ENCODE results near the gene TCEAL4.
"Not testable (repeated sequence)": the region's sequence is repeated elsewhere in the genome, so short reads cannot be mapped to it uniquely, and the experiment has no call there.

Gene TCEAL4

DNA sequence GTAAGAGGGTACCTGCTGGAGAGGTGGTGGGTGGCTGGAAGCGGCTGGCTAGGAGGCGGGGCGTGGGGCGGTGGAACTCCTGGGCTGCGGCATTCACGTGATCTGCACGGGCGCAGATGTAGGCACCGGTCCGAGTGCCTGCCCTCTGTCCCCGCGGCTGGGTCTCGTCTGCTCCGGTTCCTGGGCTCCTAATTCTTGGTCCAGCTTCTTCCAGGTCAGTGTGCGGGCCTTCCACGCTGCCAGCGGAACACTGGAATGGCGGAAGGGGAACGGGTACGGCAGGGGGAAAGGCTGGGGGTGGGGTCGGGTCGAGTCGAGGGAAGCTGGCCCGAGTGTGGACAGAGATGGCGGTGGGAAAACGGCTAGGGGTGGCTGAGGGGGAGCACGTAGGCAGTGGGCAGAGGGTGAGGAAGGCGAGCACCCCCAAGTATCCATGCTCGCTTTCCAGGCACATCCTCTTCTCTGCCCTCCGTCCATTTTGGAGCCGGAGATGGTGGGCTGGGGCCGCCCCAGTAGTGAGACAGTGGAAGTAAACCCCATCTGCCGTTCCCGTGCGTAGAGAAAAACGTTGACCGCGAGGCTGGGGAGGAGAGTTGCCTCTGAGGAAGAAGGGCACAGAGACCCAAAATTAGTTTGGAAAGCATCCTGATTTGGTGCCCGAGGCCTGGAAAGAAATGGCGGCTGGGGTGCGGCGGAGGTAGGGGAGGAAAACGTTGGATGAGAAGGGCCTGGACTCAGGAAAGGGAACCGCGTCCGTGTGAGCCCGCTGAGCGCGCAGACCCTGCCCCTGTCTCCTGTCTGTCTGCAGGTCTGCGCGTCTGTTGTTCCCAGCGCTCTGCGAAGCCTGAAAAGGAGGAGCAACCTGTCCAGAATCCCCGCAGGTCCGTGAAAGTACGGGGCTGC, at the start of gene TCEAL4:
TSS of gene TCEAL4 (plus strand) at position 105 of the 903 bp plus-strand sequence. CDS start 1,161 bp downstream, outside the sequence.
- DNase-seq, result peak; percentile 50

DNA sequence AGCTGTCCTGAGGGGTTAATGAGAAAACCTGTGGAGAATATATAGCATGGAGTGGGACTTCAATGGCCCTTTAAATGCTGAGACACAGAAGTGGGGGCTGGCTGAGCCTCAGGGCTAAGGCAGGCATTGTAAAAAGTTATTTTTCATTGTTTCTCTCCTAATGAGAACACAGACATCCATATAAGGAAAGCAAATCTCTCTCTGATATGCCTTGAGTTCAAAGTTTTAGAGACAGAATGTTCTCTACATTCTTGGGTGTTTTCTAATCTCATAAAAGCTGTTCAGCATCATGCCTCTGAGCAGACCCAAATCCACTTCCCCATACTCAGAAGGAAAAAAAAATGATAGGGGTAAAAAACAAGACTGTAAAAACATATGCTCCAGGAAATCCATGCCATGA, 49.2 kb upstream of the TCEAL4 start:
- no peak for DNase-seq

DNA sequence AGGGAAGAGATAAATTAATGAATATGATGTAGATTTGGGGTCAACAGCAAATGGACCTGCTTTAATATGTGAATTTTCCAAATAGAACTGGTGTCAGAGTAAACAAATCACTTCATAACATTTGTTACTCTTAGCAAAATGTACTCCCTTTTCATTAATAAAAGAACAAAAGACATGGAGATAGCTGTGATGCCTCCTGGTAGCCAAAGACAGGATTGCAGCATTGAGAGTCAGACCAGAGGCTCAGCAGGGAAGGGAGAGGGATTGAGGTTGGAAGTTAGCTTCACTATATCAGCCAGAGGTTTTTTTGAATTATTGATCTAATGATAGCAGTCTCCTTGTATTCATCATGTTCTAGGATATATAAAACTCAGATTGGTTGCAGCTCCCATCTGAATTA, 48.6 kb upstream of the TCEAL4 start:
- DNase-seq, result no peak

DNA sequence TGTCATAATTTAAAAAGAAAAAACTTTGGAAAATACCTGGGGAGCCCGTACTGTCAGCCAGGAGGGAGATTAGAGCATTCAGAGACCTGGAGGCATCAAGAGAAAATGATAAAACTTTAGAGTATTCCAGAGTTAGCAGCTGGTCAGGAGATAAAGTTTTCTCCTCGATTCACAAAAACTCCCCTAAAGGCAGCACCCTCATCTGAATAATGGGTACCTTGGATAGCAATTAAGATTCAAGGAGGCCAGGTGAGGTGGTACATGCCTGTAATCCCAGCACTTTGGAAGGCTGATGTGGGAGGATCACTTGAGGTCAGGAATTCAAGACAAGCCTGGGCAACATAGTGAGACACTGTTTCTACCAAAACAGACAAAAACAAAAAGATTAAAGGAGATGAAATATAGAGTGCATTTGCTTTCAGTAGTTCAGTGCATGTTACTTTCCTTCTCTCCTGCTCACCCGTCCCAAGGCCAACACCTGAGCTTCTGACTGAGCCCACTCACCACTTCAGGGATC, 47.4 kb upstream of the TCEAL4 start:
- DNase-seq, result no peak

DNA sequence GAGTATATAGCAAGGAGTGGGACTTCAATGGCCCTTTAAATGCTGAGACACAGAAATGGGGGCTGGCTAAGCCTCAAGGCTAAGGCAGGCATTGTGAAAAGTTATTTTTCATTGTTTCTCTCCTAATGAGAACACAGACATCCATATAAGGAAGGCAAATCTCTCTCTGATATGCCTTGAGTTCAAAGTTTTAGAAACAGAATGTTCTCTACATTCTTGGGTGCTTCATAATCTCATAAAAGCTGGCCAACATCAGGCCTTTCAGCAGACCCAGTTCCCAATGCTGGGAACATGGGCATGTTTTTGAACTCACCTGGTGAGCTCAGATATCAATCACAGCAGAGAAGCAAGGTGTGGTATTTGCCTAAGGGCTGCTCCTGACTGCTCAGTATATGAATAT, 46.6 kb upstream of the TCEAL4 start:
- no peak for DNase-seq

DNA sequence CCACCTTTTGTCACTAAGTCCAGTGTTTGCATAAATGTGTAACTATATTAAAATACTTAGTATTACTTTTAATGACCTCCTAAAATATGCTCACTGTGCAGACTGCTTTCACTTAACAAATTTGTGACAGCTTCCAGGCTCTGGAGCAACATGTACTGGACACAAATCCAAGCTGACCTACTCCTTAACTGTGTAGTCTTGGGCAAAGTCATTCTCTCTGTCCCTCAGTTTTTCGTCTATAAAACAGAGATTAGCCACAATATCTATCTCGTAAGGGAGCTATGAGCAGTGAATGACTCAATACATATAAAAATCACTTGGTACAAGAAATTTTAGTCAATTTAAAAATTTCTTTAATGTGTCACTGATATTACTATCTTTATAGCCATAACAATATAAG, 45.6 kb upstream of the TCEAL4 start:
- DNase-seq, result no peak

DNA sequence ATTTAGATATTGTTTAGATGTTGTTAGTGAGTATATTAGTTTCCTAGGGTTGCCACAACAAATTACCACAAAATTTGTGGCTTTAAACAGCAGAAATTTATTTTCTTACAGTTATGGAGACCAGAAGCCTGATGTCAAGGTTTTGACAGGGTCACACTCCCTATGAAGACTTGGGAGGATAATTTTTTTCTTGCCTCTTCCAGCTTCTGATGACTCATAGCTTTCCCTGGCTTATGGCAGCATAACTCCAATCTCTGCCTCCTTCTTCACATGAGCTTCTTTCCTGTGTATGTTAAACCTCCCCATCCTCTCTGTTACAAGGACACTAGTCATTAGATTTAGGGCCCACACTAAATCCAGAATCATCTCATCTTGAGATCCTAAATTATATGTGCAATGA, 45.2 kb upstream of the TCEAL4 start:
- no peak for DNase-seq

DNA sequence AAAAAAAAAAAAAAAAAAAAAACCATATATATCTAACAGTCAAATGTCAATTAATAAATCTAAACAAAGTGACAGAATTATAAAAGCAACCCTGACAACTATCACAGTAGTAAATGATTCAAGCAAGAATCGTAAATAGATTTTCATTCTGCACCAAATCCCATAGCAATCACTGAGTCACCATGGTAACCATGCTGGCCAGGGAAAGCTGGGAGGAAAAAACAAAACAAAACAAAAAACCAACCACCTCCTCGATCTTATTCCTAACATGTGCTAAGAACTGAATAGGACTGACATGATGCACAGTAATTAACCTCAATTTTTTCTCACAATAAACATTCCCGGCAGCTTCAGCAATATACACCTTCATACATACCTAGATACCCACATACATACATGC, 35.4 kb upstream of the TCEAL4 start:
- no peak for DNase-seq

DNA sequence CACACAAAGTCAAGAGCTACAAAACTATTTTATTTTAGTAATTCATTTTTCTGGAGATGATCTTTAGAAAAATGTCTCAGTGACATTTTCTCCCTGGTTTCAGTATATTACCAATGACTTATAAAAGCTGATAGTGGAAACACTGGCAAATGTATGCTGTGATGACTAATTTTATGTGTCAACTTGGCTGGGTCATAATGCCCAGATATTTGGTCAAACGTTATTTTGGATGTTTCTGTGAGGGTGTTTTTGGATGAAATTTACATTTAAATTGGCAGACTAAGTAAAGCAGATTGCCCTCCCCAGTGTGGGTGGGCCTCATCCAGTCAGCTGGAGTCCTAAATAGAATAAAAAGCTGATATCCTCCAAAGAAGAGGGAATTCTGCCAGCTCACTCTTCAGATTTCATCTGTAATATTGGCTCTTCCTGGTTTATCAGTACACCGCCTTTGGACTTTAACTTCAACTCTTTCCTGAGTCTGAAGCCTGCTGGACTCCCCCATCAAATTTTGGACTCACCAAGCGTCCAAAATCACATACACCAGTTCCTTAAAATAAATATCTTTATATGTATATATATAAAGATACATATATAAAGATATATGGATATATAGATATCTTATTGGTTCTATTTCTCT, 34.8 kb upstream of the TCEAL4 start:
- DNase-seq, result no peak

DNA sequence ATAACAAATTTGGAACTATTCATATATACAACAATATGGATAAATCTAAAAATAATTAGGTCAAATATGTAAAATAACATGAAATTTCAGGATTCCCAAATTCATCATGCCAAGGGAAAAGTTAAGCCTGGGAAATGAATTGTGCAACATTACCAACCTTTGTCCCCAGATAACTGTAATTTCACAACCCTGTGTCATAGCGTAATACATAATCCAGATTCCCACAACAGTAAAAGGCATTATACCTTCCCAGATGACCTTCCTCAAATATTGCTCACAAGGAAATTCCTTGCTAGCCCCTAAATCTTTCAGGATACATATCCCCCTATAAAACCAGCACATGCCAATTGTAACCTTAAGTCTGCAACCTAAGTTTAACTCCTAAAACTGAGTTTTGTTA, 33.1 kb upstream of the TCEAL4 start:
- DNase-seq, result no peak

DNA sequence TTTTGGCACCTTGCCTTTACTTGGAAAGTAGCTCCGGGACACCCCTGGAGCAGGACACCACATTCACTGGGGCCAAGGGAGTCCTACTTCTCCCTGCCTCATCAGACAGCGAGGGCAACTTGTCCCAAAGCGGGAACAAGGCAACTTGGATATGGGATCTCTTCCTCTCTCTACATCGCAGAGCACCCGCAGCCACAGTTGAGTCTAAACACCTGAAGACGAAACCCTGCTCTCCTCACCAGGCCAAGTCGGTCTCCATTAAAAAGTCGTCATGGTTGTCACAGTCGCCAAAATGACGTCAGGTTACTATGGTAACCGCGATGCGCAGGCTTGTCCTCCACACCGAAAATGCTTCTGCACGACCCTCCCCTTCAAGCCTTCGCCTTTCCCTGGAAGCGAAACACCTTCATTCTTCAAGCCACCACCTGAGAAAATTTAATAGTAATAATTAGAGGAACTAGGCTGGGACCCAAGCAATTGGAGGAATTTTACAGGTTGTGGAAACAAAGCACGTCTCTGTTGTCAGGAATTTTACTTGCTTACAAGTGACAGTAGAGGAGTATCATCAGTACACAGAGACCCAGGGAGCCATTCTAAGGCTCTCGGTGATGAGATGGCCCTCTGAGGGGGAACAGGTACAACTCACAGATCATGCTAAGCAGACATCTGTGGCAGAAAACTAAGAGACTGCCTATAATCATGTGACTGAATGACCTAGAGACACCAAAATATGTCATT, 30.5 kb upstream of the TCEAL4 start:
- DNase-seq, result peak; percentile 13

DNA sequence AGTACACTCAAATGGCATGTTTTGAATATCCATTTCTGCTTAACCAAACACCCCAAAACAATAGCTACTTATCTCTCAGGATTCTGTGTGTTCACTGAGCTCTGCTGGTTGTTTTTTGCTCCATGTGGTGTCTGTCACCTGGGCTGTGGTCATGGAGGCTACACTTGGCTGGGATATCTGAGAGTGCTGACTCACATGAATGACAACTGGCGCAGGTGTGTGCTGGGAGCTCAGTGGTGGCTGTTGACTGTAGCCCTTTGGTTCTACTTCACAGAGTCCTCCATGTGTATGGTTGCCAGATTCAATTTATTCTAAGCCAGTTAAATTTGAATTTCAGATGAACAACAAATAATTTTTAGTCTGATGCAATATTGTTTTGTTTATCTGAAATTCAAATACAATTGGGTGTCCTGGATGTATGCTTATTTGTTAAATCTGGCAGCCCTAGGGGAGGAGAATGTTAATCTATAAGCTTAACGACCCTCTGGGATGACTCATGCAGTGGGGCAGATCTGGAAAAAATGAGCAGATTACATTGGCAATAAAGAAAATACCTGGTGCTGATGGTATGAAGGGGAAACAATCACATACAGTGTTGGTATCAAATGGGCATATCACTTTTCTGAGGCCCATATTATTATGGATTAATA, 28.2 kb upstream of the TCEAL4 start:
- no peak for DNase-seq

DNA sequence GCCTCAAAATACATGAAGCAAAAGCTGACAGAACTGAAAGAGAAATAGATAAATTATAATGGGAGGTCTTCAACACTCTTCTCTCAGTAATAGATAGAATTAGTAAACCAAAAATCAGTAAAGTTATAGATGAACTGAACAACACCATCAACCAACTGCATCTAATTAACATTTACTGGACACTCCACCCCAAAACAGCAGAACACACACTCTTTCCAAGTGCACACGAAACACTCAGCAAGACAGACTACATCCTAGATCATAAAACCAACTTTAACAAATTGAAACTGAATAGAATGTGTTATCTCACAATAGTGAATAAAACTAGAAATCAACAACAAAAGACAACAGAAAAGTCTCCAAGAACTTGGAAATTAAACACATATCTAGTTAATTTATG, 25.1 kb upstream of the TCEAL4 start:
- DNase-seq, result no peak

DNA sequence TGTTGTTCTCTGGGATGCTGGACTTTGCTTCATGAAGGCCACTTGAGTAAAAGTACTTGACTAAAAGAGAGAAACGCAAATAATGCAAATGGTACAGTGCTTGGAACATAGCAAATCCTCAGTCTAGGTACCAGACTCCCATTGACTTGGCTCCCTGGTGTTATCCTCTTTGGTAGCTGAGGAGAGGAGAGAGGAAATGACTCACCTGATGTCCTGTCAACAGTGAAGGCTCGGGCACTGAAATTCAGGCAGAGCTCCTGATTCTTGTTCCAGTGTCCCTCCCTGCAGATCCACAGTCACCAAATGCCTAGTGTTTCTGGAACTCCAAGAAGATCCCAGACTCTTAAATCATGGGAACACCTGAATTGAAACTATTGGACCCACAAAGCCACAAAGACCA, 22.5 kb upstream of the TCEAL4 start:
- no peak for DNase-seq

DNA sequence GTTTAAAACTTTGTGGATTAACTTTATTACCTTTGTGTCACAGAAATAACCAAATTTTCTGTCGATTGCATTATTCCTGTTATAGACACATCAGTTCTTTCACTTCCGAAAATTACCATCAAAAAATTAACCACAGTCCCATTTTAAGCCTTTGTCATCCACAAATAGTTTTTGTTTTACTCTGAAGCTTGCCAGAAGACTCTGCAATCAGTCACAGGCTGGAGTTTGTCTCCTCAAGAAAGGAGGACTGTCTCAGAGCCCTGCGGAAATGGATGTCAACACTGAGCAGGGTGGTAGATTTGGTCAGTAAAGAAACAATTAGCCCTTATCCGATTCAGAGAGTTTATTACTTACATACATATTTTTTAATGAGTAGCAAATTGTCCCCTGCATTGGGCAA, 20.1 kb upstream of the TCEAL4 start:
- no peak for DNase-seq

DNA sequence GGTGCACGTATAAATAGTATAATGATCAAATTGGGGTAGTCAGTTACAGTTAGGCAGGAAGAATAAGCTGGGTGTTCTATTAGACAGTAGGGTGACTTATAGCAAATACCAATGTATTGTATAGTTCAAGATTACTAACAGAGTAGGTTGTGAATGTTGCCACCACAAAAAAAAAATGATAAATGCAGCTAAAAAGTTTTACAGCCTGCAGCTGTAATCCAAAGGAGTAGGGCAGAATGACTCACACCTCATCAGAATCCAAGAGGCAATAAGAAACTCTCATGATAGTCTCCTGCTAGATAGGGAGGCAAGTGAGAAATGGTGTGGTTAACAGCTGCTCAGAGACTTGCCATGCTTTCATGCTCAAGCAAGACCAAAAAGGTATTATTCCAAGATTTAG, 19.6 kb upstream of the TCEAL4 start:
- DNase-seq, result no peak

DNA sequence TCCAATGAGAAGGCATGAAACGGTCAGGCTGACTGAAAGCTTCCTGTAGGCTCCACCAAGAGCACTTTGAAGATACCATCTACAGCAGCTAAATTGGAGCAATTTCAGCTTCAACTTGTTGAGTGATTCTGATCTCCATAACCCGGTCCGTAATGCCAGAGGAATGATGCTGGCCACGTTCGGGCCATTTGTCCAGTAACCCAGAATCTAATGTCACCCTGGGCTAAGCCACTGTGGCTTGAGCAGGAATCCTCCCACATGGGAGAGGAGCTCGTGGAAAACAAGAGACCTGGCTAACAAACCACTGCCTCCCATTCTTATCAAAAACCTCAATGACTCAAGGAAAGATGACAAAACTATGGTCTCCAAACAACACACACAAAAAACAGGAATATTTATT, 14.2 kb upstream of the TCEAL4 start:
- DNase-seq, result no peak

DNA sequence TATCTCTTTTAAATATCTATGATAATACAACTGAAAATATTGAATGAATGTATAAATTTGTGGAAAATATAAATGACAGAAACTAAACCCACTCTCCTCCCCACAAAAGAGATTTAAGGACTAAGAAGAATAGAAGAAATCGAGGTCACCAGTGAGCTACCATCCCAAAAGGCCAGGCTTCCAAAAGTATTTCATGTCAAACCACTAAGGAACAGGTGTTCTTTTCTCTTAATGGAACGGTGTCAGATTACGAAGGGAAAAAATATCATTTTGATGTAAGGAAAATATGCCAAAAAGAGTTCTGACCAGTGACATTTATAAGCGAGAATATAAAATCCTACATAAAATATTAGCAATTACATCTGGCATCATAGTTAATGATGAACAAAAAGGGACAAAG, 13.6 kb upstream of the TCEAL4 start:
- no peak for DNase-seq

DNA sequence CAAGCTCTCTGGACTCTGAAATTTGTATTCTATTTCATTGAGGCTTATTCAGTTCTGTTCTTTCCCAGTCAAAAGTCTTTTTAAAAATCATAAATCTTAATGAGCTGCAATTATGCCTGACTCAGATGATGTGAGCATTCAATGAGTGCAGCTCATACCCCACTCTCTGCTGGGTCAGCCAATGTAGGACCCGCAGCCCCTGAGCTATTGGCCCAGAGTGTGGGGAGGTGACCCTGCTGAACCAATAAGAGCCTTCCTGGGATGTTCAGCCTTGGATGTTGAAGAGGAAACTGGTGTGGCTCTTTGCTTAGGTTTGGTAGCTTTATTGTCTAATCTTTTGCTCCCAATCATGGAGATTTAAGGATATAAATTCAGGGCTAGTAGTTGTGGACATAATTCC, 12.1 kb upstream of the TCEAL4 start:
- no peak for DNase-seq

DNA sequence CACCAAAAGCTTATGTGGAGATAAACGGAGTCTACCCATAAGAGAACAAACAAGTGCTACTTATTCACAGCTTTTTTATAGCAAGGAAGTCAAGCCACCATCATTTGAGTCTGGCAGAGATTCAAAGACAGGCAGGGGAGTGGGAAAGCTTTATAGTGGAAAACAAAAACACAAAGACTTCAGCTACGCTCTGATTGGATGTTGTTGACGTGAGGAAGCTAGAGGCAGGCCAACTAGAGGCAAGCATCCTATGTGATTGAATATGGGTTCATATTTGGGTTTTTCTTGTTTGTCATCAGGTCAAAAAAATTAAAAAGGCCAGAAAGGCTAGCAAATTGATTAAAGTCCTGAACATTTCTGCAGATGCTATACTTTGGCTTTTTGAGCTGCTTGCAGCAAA, 719 bp upstream of the TCEAL4 start:
- DNase-seq, result no peak

DNA sequence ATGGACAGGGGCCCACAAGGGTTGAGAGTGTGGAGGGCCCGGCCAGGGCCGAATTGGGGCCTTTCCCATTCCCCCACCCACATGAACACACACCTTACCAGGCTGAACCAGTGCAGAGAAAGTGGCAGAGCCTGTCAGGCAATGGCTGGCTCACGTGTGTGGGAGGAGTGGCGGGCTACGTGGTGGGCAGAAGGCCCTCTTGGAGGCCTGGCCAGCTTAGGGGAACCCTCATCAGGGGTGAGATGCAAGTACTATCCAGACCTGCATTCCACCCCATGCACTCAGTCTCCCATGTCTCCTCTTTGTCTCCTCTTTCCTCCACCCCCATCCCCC, 965 bp downstream of the TCEAL4 start:
- no peak for DNase-seq

DNA sequence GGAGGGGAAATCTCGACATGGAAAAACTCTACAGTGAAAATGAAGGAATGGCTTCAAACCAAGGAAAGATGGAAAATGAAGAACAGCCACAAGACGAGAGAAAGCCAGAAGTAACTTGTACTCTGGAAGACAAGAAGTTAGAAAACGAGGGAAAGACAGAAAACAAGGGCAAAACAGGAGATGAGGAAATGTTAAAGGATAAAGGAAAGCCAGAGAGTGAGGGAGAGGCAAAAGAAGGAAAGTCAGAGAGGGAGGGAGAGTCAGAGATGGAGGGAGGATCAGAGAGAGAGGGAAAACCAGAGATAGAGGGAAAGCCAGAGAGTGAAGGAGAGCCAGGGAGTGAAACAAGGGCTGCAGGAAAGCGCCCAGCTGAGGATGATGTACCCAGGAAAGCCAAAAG, 1.3 kb downstream of the TCEAL4 start:
- no peak for DNase-seq

DNA sequence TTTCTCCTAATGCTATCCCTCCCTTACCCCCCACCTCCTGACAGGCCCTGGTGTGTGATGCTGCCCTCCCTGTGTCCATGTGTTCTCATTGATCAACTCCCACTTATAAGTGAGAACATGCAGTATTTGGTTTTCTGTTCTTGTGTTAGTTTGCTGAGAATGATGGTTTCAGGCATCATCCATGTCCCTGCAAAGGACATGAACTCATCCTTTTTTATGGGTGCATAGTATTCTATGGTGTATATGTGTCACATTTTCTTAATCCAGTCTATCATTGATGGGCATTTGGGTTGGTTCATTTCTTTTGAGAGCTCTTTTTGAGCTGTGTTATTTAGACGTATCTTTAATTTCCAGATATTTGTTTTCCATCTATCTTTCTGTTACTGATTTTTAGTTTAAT, 7.0 kb downstream of the TCEAL4 start:
- not testable (repeated sequence) for DNase-seq
